H1 (cell line): ENCODE measurements around the gene ADGRL4. TPM values are rescaled to one million over a fixed set of nuclear protein-coding genes. Genes with fewer than 3 reads are reported as not detected.

Experiments used
- CHD7 ChIP-seq: fragments of 300-600 bp; sonication (generic); IDR thresholded peaks from 2 replicates; pipeline ENCODE4 v1.7.1; 2012; ENCODE audit warnings: low read length, moderate library complexity, mild to moderate bottlenecking, inconsistent platforms; ENCODE audit not compliant: insufficient replicate concordance
- CTBP2 ChIP-seq: IDR thresholded peaks from 2 replicates; pipeline ENCODE4 v1.7.0; 2011; ENCODE audit warnings: borderline replicate concordance, mild to moderate bottlenecking, moderate library complexity, mixed read lengths, low read length; ENCODE audit not compliant: insufficient read depth, insufficient read length
- FOSL1 ChIP-seq: IDR thresholded peaks from 2 replicates; pipeline ENCODE4 v1.6.1; 2011; ENCODE audit warnings: mild to moderate bottlenecking, low read depth, low read length, moderate library complexity; ENCODE audit not compliant: insufficient read depth
- NANOG ChIP-seq: IDR thresholded peaks from 2 replicates; pipeline ENCODE4 v1.6.1; 2011; ENCODE audit warnings: low read length, low read depth, mild to moderate bottlenecking, inconsistent platforms; ENCODE audit not compliant: insufficient read depth, poor library complexity, severe bottlenecking
- RBBP5 ChIP-seq: IDR thresholded peaks from 2 replicates; pipeline ENCODE4 v1.7.1; 2012; ENCODE audit warnings: low read depth, mild to moderate bottlenecking, inconsistent platforms, low read length, moderate library complexity, borderline replicate concordance
- SP4 ChIP-seq: IDR thresholded peaks from 2 replicates; pipeline ENCODE4 v1.6.1; 2012; ENCODE audit warnings: low read length, inconsistent platforms
- TAF1 ChIP-seq: IDR thresholded peaks from 2 replicates; pipeline ENCODE4 v1.6.1; 2011; ENCODE audit warnings: mild to moderate bottlenecking, low read depth, low read length
- TBP ChIP-seq: IDR thresholded peaks from 2 replicates; pipeline ENCODE4 v1.6.1; 2011; ENCODE audit warnings: low read depth, low read length, improper control_type of control experiment
- TEAD4 ChIP-seq: IDR thresholded peaks from 2 replicates; pipeline ENCODE4 v1.6.1; 2012; ENCODE audit warnings: low read depth, low read length, inconsistent platforms, mixed read lengths
- polyA plus RNA-seq, 7 experiments: library from polyadenylated mRNA; depleted of rRNA in 3 of 7; stranded (reverse) in 5 of 7; unstranded in 2 of 7; fragments of >200 nt in 5 of 7; fragments of 200-250 nt in 2 of 7; gene quantifications; 1 replicate in 5 of 7; 2 replicates in 1 of 7; 4 replicates in 1 of 7; pipeline versions ENCODE4 v1.2.1 to v1.2.3, GENCODE V29; 2011 to 2013; ENCODE audit warnings: missing spikeins in 2 of 7, mixed read lengths in 2 of 7
- total RNA-seq: library from RNA; stranded (reverse); fragmentation: NEBNext Ultra II Directional; extraction: Animal tissue kit (Norgen Biotek cat#: 25700); gene quantifications from 2 replicates; pipeline ENCODE4 v1.2.1, GENCODE V29; 2021
- TF ChIP-seq, protein P1 (sequence below): IDR thresholded peaks from 2 replicates; pipeline ENCODE4 v1.6.1; 2011; ENCODE audit warnings: low read length, improper control_type of control experiment

ADGRL4 gene
- total and polyA plus RNA-seq, 2 of the 8 experiments (the other 6 are each of a cell fraction or from before 2014, with no cell fraction given): 0.60 to 0.97 TPM

DNA sequence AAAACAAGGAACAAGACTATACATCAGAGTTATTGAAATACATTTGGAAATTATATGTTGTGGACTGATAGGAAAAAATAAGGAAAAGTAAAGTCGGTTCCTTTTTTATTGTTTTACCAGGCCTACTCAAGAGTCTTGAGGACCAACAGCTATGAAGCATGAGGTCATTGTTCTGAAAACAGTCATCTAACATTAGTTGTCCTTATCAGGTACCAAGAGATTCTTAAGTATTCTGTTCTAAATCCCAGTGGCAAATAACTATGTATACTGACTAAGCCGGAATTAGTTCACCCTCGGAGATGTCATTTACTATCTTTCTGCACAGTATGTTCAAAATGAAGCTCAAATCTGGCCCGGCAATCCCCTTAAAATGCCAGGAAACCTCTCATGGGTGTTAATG lies 585 bp downstream of the ADGRL4 start (continued):
- TF ChIP-seq CHD7 (no peak), NANOG (no peak), TBP (no peak), FOSL1 (no peak), RBBP5 (no peak), SP4 (no peak), TEAD4 (no peak), CTBP2 (no peak), TAF1 (no peak)
- TF ChIP-seq, protein P1, sequence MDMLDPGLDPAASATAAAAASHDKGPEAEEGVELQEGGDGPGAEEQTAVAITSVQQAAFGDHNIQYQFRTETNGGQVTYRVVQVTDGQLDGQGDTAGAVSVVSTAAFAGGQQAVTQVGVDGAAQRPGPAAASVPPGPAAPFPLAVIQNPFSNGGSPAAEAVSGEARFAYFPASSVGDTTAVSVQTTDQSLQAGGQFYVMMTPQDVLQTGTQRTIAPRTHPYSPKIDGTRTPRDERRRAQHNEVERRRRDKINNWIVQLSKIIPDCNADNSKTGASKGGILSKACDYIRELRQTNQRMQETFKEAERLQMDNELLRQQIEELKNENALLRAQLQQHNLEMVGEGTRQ: no peak
